SK-N-MC (cell line): ENCODE measurements around the gene LRRTM4.
A peak's percentile ranks its signal among the peaks of the same experiment; 100 is the strongest.

Experiments
- DNase-seq: peaks from one replicate; pipeline ENCODE4 v3.0.0-alpha.2; 2011; ENCODE audit warnings: low read depth, low spot score
- H3K27ac ChIP-seq: fragments of 200-600 bp; sonication (generic); 2 replicates; pipeline ENCODE4 v1.5.1; 2016; ENCODE audit warnings: mixed run types
- H3K36me3 ChIP-seq: fragments of 200-600 bp; sonication (generic); 2 replicates; pipeline ENCODE4 v1.6.1; 2017; ENCODE audit warnings: antibody characterized with exemption, low read length, mixed read lengths; ENCODE audit not compliant: insufficient read depth
- H3K4me3 ChIP-seq: fragments of 200-600 bp; sonication (generic); 2 replicates; pipeline ENCODE4 v1.5.1; 2016
- H3K9ac ChIP-seq: fragments of 200-600 bp; sonication (generic); 2 replicates; pipeline ENCODE4 v1.8.0; 2017; ENCODE audit warnings: mixed run types, mixed read lengths; ENCODE audit not compliant: insufficient read length
- H3K9me3 ChIP-seq: fragments of 200-600 bp; sonication (generic); 2 replicates; pipeline ENCODE4 v1.6.1; 2017; ENCODE audit warnings: low read depth, mild to moderate bottlenecking, antibody characterized with exemption, low read length, moderate library complexity, mixed read lengths
- EZH2 ChIP-seq: fragments of 200-600 bp; sonication (generic); IDR thresholded peaks from one replicate; pipeline ENCODE4 v1.6.1; 2017; ENCODE audit warnings: antibody characterized with exemption
- FOXP2 ChIP-seq: optimal IDR thresholded peaks from 2 replicates; pipeline ENCODE3; 2011; ENCODE audit warnings: mild to moderate bottlenecking, moderate library complexity; ENCODE audit not compliant: insufficient read depth; ENCODE audit errors: extremely low read length, control extremely low read depth
- POLR2AphosphoS5 ChIP-seq: IDR thresholded peaks from 2 replicates; pipeline ENCODE4 v1.6.1; 2012; ENCODE audit warnings: mild to moderate bottlenecking, low read depth, low read length, borderline replicate concordance

The LRRTM4 gene

GRCh38 chr2:77488141-77488540, 34.0 kb downstream of the LRRTM4 start:
- H3K36me3 ChIP-seq: no peaks in the 10 kb centered on the region
- TF ChIP-seq EZH2 (no peak), FOXP2 (no peak), POLR2AphosphoS5 (no peak)
- H3K4me3 ChIP-seq: no peak overlapping the region
- DNase-seq: no peak
- no peak overlapping the region for H3K27ac ChIP-seq
- no peaks in the 10 kb centered on the region for H3K9me3 ChIP-seq
- H3K9ac ChIP-seq: no peak overlapping the region

GRCh38 chr2:77487074-77487803, 34.9 kb downstream of the LRRTM4 start:
- no peak overlapping the region for H3K27ac ChIP-seq
- no peaks in the 10 kb centered on the region for H3K9me3 ChIP-seq
- no peak overlapping the region for H3K4me3 ChIP-seq
- H3K36me3 ChIP-seq: no peaks in the 10 kb centered on the region
- no peak for DNase-seq
- H3K9ac ChIP-seq: no peak overlapping the region
- TF ChIP-seq POLR2AphosphoS5: no peak
- TF ChIP-seq EZH2: no peak
- TF ChIP-seq FOXP2: no peak

GRCh38 chr2:77484026-77484425, 38.1 kb downstream of the LRRTM4 start:
- peak; percentile 72 for DNase-seq
- TF ChIP-seq EZH2: no peak
- peak; percentile 48 for TF ChIP-seq FOXP2
- no peak; the same call in 1 of the 2 replicates for TF ChIP-seq POLR2AphosphoS5

GRCh38 chr2:77479895-77480294, 42.3 kb downstream of the LRRTM4 start:
- H3K9me3 ChIP-seq: no peaks in the 10 kb centered on the region
- DNase-seq: no peak
- no peak for TF ChIP-seq EZH2
- no peak for TF ChIP-seq POLR2AphosphoS5
- TF ChIP-seq FOXP2: no peak
- no peak overlapping the region for H3K27ac ChIP-seq
- H3K36me3 ChIP-seq: no peaks in the 10 kb centered on the region
- H3K9ac ChIP-seq: no peak overlapping the region
- H3K4me3 ChIP-seq: no peak overlapping the region

More at GRCh38 chr2:77484026-77484425, 38.1 kb downstream of the LRRTM4 start:
- no peaks in the 10 kb centered on the region for H3K9me3 ChIP-seq
- no peak overlapping the region for H3K4me3 ChIP-seq
- H3K36me3 ChIP-seq: no peaks in the 10 kb centered on the region
- no peak overlapping the region for H3K27ac ChIP-seq
- no peak overlapping the region for H3K9ac ChIP-seq

GRCh38 chr2:77479395-77479794, 42.8 kb downstream of the LRRTM4 start:
- no peak overlapping the region for H3K27ac ChIP-seq
- no peaks in the 10 kb centered on the region for H3K9me3 ChIP-seq
- H3K4me3 ChIP-seq: no peak overlapping the region
- H3K36me3 ChIP-seq: no peaks in the 10 kb centered on the region
- TF ChIP-seq FOXP2: no peak
- TF ChIP-seq POLR2AphosphoS5: no peak
- TF ChIP-seq EZH2: no peak
- no peak for DNase-seq
- no peak overlapping the region for H3K9ac ChIP-seq

GRCh38 chr2:77470096-77470495, 52.1 kb downstream of the LRRTM4 start:
- Histone ChIP-seq H3K9me3 (no peaks in the 10 kb centered on the region), H3K4me3 (no peak overlapping the region), H3K27ac (no peak overlapping the region), H3K36me3 (no peaks in the 10 kb centered on the region), H3K9ac (no peak overlapping the region)
- DNase-seq: no peak
- TF ChIP-seq POLR2AphosphoS5 (no peak), EZH2 (no peak), FOXP2 (no peak)

GRCh38 chr2:77469106-77469505, 53.1 kb downstream of the LRRTM4 start:
- TF ChIP-seq EZH2: no peak
- TF ChIP-seq FOXP2: no peak
- no peak for TF ChIP-seq POLR2AphosphoS5
- no peak overlapping the region for H3K9ac ChIP-seq
- no peaks in the 10 kb centered on the region for H3K36me3 ChIP-seq
- H3K9me3 ChIP-seq: no peaks in the 10 kb centered on the region
- no peak overlapping the region for H3K27ac ChIP-seq
- DNase-seq: no peak
- H3K4me3 ChIP-seq: no peak overlapping the region

GRCh38 chr2:77459840-77460239, 62.3 kb downstream of the LRRTM4 start:
- Histone ChIP-seq H3K9ac (peak overlapping the region; percentile 52), H3K4me3 (peak overlapping the region; percentile 75), H3K36me3 (no peaks in the 10 kb centered on the region), H3K9me3 (no peaks in the 10 kb centered on the region), H3K27ac (peak overlapping the region; percentile 92)
- TF ChIP-seq POLR2AphosphoS5 (no peak), FOXP2 (no peak), EZH2 (no peak)
- peak; percentile 78 for DNase-seq
